Gastrocnemius medialis (tissue), 4 donors: ENCODE data around the gene ITGA11.

ENCODE experiments used
- CTCF ChIP-seq, 5 experiments: fragments of 450-650 bp in 3 of 5; fragments of 200-600 bp in 2 of 5; sonication (generic) in 2 of 5; IDR thresholded peaks in 4 of 5; conservative IDR thresholded peaks in 1 of 5; 1 replicate in 4 of 5; 2 replicates in 1 of 5; pipeline ENCODE4 v1.5.1; 2016 to 2019; ENCODE audit warnings: antibody characterized with exemption in 5 of 5, mild to moderate bottlenecking in 3 of 5, moderate library complexity in 3 of 5
- POLR2A ChIP-seq, 2 donors: fragments of 450-650 bp; IDR thresholded peaks; one replicate each; pipeline ENCODE4 v1.6.1; 2017; ENCODE audit warnings: antibody characterized with exemption in 2 of 2, mild to moderate bottlenecking in 2 of 2, moderate library complexity in 2 of 2

GRCh38 chr15:68314563-68314962 is 117.4 kb downstream of the ITGA11 start:
- TF ChIP-seq CTCF (IDR thresholded peaks at IDR 0.05 in 4 of 5, conservative IDR thresholded peaks at IDR 0.05 in 1 of 5) (no peak), POLR2A (IDR thresholded peaks at IDR 0.05) (no peak)
